GM12872 (cell line): ENCODE data around the gene NMBR.
A peak's percentile ranks its signal among the peaks of the same experiment; 100 is the strongest.

Source experiments
- CTCF ChIP-seq: IDR thresholded peaks from 3 replicates; pipeline ENCODE4 v1.5.1; 2011; ENCODE audit warnings: low read depth, mild to moderate bottlenecking, low read length, moderate library complexity; ENCODE audit not compliant: insufficient read depth

The NMBR gene

GRCh38 chr6:142074516-142074915 lies 72.4 kb downstream of the NMBR start:
- TF ChIP-seq CTCF, result no peak

GRCh38 chr6:142071981-142072380 lies 74.9 kb downstream of the NMBR start:
- 0 out of 3 replicates have a peak, but pooled peaks have one; percentile 28 for TF ChIP-seq CTCF

- no peak for TF ChIP-seq CTCF
These were observed 78.5 kb downstream of the NMBR start for GRCh38 chr6:142068416-142068815.

GRCh38 chr6:142058551-142059290 lies 88.2 kb downstream of the NMBR start:
- TF ChIP-seq CTCF, result no peak

- TF ChIP-seq CTCF, result no peak
These were observed 91.7 kb downstream of the NMBR start for GRCh38 chr6:142055219-142055618.

GRCh38 chr6:142051404-142051803 lies 95.5 kb downstream of the NMBR start:
- no peak for TF ChIP-seq CTCF

GRCh38 chr6:142048593-142048980 lies 98.3 kb downstream of the NMBR start:
- no peak for TF ChIP-seq CTCF
